Chondrocyte (in vitro differentiated cells): ENCODE data around the gene CYB5RL. TPM values are rescaled to one million over a fixed set of nuclear protein-coding genes. Genes with fewer than 3 reads are reported as not detected.

Source experiments
- DNase-seq: peaks from one replicate; pipeline ENCODE4 v3.0.0; 2021; ENCODE audit warnings: mixed read lengths, low spot score
- H3K27ac Mint-ChIP-seq: one replicate; pipeline ENCODE4 v1.8.0; 2021; ENCODE audit warnings: mild to moderate bottlenecking, moderate library complexity, mixed read lengths; ENCODE audit not compliant: unreplicated experiment
- H3K27me3 Mint-ChIP-seq: 2 replicates; pipeline ENCODE4 v1.8.0; 2021; ENCODE audit warnings: low read depth, mixed read lengths
- H3K36me3 Mint-ChIP-seq: 2 replicates; pipeline ENCODE4 v1.8.0; 2021; ENCODE audit warnings: low read depth, mixed read lengths
- H3K4me1 Mint-ChIP-seq: 2 replicates; pipeline ENCODE4 v1.8.0; 2021; ENCODE audit warnings: low read depth, mild to moderate bottlenecking, mixed read lengths
- H3K4me3 Mint-ChIP-seq: one replicate; pipeline ENCODE4 v1.8.0; 2021; ENCODE audit warnings: mild to moderate bottlenecking, moderate library complexity, mixed read lengths; ENCODE audit not compliant: unreplicated experiment
- H3K9me3 Mint-ChIP-seq: 2 replicates; pipeline ENCODE4 v1.8.0; 2021; ENCODE audit warnings: low read depth, mixed read lengths
- CTCF ChIP-seq: fragments of 200-600 bp; sonication (generic); IDR thresholded peaks from 2 replicates; pipeline ENCODE4 v1.5.0; 2021; ENCODE audit warnings: antibody characterized with exemption, mild to moderate bottlenecking, moderate library complexity
- total RNA-seq: library from RNA; stranded (reverse); gene quantifications from 3 replicates; pipeline ENCODE4 v1.2.1, GENCODE V29; 2021

The CYB5RL gene
- total RNA-seq, 1 donor from 2014 or later = 7.8 TPM

- no peaks in the 10 kb centered on the region for H3K4me1 Mint-ChIP-seq
Measured at GRCh38 chr1:54188291-54188690, 11.5 kb downstream of the CYB5RL start.

GRCh38 chr1:54186056-54186455 is 13.8 kb downstream of the CYB5RL start:
- Mint-ChIP-seq H3K9me3 (peaks cover 2% of the 10 kb centered on the region), H3K4me1 (no peaks in the 10 kb centered on the region), H3K36me3 (peaks cover 15% of the 10 kb centered on the region), H3K4me3 (no peak overlapping the region), H3K27ac (no peak overlapping the region), H3K27me3 (no peaks in the 10 kb centered on the region)
- DNase-seq = no peak
- TF ChIP-seq CTCF = no peak

More at GRCh38 chr1:54188291-54188690, 11.5 kb downstream of the CYB5RL start:
- no peak for TF ChIP-seq CTCF
- DNase-seq = no peak
- H3K9me3 Mint-ChIP-seq = peaks cover 2% of the 10 kb centered on the region
- H3K4me3 Mint-ChIP-seq = no peak overlapping the region
- no peaks in the 10 kb centered on the region for H3K27me3 Mint-ChIP-seq
- H3K27ac Mint-ChIP-seq = no peak overlapping the region
- peaks cover 22% of the 10 kb centered on the region for H3K36me3 Mint-ChIP-seq

GRCh38 chr1:54180701-54181360 is 19.0 kb downstream of the CYB5RL start:
- Mint-ChIP-seq H3K27me3 (no peaks in the 10 kb centered on the region), H3K9me3 (peaks cover under 1% of the 10 kb centered on the region), H3K36me3 (peaks cover 4% of the 10 kb centered on the region), H3K4me1 (no peaks in the 10 kb centered on the region), H3K27ac (no peak overlapping the region), H3K4me3 (no peak overlapping the region)
- DNase-seq = peak; percentile 60
- TF ChIP-seq CTCF = no peak

- H3K9me3 Mint-ChIP-seq = no peaks in the 10 kb centered on the region
- DNase-seq = peak; percentile 56
Measured at GRCh38 chr1:54178296-54179070, 21.3 kb downstream of the CYB5RL start.

More at GRCh38 chr1:54178296-54179070, 21.3 kb downstream of the CYB5RL start:
- H3K4me1 Mint-ChIP-seq = no peaks in the 10 kb centered on the region
- H3K36me3 Mint-ChIP-seq = no peaks in the 10 kb centered on the region
- no peak overlapping the region for H3K4me3 Mint-ChIP-seq
- TF ChIP-seq CTCF = no peak
- H3K27ac Mint-ChIP-seq = no peak overlapping the region
- no peaks in the 10 kb centered on the region for H3K27me3 Mint-ChIP-seq
